Measurements from ENCODE around the gene SH3RF3. TPM values are rescaled to one million over a fixed set of nuclear protein-coding genes. Genes with fewer than 3 reads are reported as not detected.

SH3RF3 gene
- polyA plus RNA-seq, 1 of the 3 experiments (the other 2 are of a cell fraction) = 1.9 TPM

GRCh38 chr2:109177635-109178034 is 48.6 kb downstream of the SH3RF3 start:
- CTCF ChIA-PET = interaction anchor here (1.3 kb wide), 1 partner anchor 9 kb away, joined by 4 read pairs; no protein-coding TSS in a partner anchor
- POLR2A ChIA-PET = no interaction called here

More at GRCh38 chr2:109177635-109178034, 48.6 kb downstream of the SH3RF3 start:
- peak overlapping the region in 1 of 2 experiments; percentile 67; a peak in 1 of 4 replicates for H3K27ac ChIP-seq (ENCODE audit: low read depth in 2 of 2, low read length in 1 of 2)
- no peaks in the 10 kb centered on the region for H4K20me1 ChIP-seq (ENCODE audit: insufficient read depth)
- no peak overlapping the region for H3K4me2 ChIP-seq
- no peaks in the 10 kb centered on the region for H3K9me3 ChIP-seq
- peaks cover 66% of the 10 kb centered on the region for H3K79me2 ChIP-seq (ENCODE audit: insufficient read depth)
- no peak overlapping the region for H3K4me3 ChIP-seq (ENCODE audit: low read depth in 2 of 2, low read length in 1 of 2)
- H3F3A ChIP-seq (replicated peaks; ENCODE audit: insufficient read depth) = peaks cover 9% of the 10 kb centered on the region
- TF ChIP-seq TAF1 (IDR thresholded peaks at IDR 0.05; ENCODE audit: borderline replicate concordance, low read depth, low read length) (no peak), NFIC (IDR thresholded peaks at IDR 0.05; ENCODE audit: borderline replicate concordance) (no peak), TEAD4 (IDR thresholded peaks at IDR 0.05; ENCODE audit: borderline replicate concordance, insufficient read depth) (no peak), EP300 (IDR thresholded peaks at IDR 0.05; ENCODE audit: borderline replicate concordance in 1 of 2, low read depth in 1 of 2, low read length in 1 of 2) (no peak), ELF1 (IDR thresholded peaks at IDR 0.05) (no peak), ZBTB33 (IDR thresholded peaks at IDR 0.05; ENCODE audit: borderline replicate concordance, low read depth) (no peak), MEF2A (IDR thresholded peaks at IDR 0.05; ENCODE audit: borderline replicate concordance, low read depth) (no peak), POLR2AphosphoS5 (IDR thresholded peaks at IDR 0.05; ENCODE audit: low read depth, low read length) (no peak), NRF1 (IDR thresholded peaks at IDR 0.05; ENCODE audit: low read depth, low read length) (no peak), USF1 (IDR thresholded peaks at IDR 0.05; ENCODE audit: borderline replicate concordance, low read depth) (no peak), SMC3 (IDR thresholded peaks at IDR 0.05; ENCODE audit: low read depth, low read length) (no peak), PBX3 (IDR thresholded peaks at IDR 0.05) (no peak), GATA2 (CRISPR knock-in tag; IDR thresholded peaks at IDR 0.05) (no peak), REST (IDR thresholded peaks at IDR 0.05; ENCODE audit: low read depth, low read length) (no peak), IRF3 (IDR thresholded peaks at IDR 0.05; ENCODE audit: low read depth, low read length) (no peak), MAX (IDR thresholded peaks at IDR 0.05; ENCODE audit: low read depth) (no peak)
- no peaks in the 10 kb centered on the region for H3K9me2 ChIP-seq
- DNase-seq = no peak
- peaks cover 19 to 41% of the 10 kb centered on the region in 2 experiments for H3K4me1 ChIP-seq (ENCODE audit: control insufficient read depth in 1 of 2, insufficient read depth in 2 of 2, low read depth in 1 of 2, low read length in 1 of 2)
- H3K27me3 ChIP-seq (ENCODE audit: insufficient read depth) = no peaks in the 10 kb centered on the region
- H2AFZ ChIP-seq (ENCODE audit: low read depth) = no peak overlapping the region
- H3K9ac ChIP-seq = no peak overlapping the region
- no peaks in the 10 kb centered on the region for H3K36me3 ChIP-seq (replicated peaks in 1 of 2; ENCODE audit: control insufficient read depth in 1 of 2, insufficient read depth in 2 of 2, low read length in 1 of 2)

Data from SK-N-SH (cell line).